ENCODE results near the gene CTAGE8.
"Not testable (repeated sequence)": the region's sequence is repeated elsewhere in the genome, so short reads cannot be mapped to it uniquely, and the experiment has no call there.

The CTAGE8 gene, protein sequence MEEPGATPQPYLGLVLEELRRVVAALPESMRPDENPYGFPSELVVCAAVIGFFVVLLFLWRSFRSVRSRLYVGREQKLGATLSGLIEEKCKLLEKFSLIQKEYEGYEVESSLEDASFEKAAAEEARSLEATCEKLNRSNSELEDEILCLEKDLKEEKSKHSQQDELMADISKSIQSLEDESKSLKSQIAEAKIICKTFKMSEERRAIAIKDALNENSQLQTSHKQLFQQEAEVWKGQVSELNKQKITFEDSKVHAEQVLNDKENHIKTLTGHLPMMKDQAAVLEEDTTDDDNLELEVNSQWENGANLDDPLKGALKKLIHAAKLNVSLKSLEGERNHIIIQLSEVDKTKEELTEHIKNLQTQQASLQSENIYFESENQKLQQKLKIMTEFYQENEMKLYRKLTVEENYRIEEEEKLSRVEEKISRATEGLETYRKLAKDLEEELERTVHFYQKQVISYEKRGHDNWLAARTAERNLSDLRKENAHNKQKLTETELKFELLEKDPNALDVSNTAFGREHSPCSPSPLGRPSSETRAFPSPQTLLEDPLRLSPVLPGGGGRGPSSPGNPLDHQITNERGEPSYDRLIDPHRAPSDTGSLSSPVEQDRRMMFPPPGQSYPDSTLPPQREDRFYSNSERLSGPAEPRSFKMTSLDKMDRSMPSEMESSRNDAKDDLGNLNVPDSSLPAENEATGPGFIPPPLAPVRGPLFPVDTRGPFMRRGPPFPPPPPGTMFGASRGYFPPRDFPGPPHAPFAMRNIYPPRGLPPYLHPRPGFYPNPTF

DNA sequence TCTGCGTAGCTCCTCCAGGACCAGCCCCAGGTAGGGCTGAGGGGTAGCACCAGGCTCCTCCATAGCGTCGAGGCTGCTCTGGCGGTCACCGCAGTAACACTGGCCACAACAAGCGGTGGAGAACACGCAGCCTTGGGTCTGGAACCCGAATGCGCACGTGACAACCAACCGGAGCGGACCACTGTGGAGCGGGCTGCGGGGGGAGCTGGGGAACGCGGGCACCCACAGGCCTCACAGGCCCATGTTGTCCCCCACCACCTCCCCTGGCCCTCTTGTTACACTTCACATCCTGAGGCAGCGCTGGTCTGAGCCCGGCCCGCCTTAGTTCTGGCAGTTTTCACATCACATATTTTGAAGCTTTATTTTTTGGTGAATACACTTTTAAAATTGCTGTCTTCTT is at the start of gene CTAGE8:
Gene CTAGE8, minus strand, starts transcription at position 101 of the 400 bp plus-strand sequence. Its CDS starts 38 bp downstream, at position 63.
- not testable (repeated sequence) for DNase-seq

- DNase-seq, result not testable (repeated sequence)
These were observed 48.4 kb upstream of the CTAGE8 start for GRCh38 chr7:144317537-144317936.

GRCh38 chr7:144311872-144312469 is 42.9 kb upstream of the CTAGE8 start, which contains the start of gene OR2A1:
TSS of gene OR2A1 (plus strand) at chr7:144312419. CDS start at chr7:144318125, 5,706 bp downstream.
- not testable (repeated sequence) for DNase-seq

GRCh38 chr7:144311218-144311617 is 42.1 kb upstream of the CTAGE8 start:
- DNase-seq, result not testable (repeated sequence)

DNA sequence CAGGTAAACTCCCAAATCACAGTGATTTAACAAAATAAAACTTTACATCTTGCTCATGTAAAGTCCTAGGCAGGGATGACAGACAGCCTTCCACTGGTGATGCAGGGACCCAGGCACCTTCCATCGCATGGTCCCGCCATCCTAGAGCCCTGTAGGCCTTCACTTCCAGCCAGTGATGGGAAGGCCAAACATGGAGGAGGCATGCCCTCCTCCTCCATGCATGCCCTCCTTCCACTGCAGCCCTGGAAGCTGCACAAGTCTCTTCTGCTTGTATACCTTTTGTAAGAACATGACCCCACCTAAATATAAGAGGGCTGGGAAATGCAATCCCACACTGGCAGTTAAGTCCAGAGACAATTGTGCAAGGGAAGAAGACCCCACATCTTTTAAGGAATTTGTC is 40.6 kb upstream of the CTAGE8 start:
- not testable (repeated sequence) for DNase-seq

GRCh38 chr7:144305156-144305555 is 36.1 kb upstream of the CTAGE8 start:
- DNase-seq, result not testable (repeated sequence)

DNA sequence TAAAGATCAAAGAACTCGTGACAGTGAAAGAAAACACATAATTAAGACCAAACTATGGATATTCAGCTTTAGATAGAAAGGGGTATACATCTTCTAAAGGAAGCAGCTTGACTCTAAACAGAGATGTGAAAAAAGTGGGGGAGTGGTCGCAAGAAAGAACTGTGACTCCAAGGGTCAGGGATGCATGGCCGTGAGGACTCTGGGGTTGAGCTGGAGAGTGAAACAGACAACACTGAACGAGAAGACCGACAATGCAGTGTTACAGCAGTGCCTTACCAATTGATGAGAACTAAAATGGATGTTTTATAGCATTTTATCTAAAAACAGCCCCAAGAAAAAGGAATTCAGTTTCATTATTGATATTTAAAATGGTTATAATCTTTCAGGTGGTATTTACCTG is 34.5 kb upstream of the CTAGE8 start:
- not testable (repeated sequence) for DNase-seq

DNA sequence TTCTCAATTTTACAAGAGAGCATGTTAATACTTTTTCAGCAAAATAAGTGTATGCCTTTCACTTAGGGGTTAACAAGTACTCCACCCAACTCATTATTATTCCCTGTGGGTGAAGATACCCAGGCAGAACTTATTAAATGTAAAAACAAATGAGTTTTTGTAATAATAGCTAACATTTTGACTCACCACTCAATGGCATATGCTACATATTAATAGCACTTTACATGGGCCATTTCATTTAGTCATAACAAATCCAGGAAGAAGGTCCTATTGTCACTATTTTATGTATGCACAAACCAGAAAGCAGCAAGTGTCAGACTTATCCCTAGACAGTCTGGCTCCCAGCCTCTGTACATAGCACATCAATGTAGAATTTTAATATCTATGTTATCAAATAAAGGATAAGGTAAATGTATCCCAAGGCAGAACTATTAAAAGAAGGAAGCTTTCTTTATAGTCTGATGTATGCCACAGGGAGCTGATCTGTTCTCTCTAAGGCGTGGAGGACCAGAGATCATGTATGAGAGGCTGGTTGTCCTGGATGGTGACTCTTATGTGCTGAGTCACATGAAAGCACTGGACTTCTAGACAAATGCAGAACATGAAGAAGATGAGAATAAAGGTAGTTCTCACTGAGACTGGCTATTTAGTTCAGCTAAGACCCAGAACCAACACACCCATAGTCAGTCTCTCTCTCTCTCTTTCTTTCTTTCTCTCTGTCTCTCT is 33.7 kb upstream of the CTAGE8 start:
- DNase-seq, result not testable (repeated sequence)

DNA sequence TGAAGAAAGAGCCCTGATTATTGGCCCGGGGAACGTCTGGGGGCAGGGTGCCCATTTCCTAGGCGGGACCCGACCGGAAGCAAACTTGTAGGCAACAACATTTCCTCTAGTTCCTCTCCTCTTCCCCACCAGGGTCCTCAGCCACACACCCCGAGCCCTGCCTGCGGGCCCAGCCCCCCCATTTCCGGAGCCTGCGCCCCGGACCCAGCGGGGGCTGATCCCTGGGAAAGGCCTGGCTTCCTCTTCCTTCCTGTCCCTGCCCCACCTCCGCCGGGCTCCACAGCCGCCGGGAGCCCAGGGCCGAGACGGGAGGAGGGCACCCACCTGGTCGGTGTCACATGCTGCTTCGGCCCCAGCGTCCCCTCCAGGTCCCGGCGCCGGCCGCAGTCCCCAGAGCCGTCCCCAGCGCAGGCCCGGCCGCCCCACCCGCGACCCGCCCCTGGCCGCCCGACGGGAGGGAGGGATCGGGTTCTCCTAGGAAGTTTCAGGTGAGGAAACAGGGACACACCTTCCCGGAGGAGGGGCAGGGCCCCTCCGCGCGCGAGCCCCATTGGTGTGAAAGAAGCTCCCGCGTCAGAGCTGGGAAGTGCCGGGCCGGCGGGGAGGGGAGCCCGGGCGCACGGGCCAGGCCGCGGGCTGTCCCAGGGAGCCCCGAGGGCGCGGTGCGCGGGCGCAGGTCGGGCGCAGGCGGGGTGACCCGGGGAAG is 24.9 kb upstream of the CTAGE8 start:
- DNase-seq, result not testable (repeated sequence)

DNA sequence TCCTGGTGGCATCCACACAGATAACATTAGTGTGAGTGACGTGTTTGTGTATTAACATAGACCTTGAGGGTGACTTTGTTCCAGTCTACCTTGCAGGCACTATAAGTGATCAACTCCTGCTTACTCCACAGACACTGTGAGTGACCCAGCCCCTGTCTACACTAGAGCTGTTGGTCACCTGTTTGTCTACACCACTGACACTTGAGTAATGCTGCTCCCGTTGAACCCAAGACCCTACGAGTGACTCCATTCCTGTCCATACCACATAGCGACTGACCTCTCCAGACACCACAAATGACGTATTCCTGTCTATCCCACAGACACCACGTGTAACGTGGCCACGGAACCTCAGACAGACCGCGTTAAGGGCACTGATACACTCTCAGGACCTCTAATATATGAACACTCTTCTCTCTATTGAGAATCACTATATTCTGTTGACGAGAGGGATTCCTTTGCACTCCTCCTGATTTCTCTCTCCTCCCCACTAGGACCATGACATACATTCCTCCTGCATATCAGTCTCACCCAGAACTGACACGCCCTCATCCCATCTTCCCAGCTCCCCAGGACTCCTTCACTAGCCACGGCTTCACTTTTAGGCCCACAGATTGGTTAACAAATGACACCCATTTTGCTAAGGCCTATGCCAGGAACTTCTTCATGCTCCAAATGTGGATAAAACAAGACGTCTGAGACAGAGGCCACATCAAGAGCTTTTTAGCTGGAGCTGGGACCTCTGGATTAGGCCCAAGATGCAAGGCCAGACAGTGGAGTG is 23.5 kb upstream of the CTAGE8 start:
- DNase-seq, result not testable (repeated sequence)

GRCh38 chr7:144291607-144292006 is 22.5 kb upstream of the CTAGE8 start:
- DNase-seq, result not testable (repeated sequence)

- DNase-seq, result not testable (repeated sequence)
These were observed 18.2 kb upstream of the CTAGE8 start for GRCh38 chr7:144287171-144287784.

- not testable (repeated sequence) for DNase-seq
These were observed 14.6 kb upstream of the CTAGE8 start for GRCh38 chr7:144283716-144284115.

- not testable (repeated sequence) for DNase-seq
These were observed 13.4 kb upstream of the CTAGE8 start for GRCh38 chr7:144282490-144282889.

DNA sequence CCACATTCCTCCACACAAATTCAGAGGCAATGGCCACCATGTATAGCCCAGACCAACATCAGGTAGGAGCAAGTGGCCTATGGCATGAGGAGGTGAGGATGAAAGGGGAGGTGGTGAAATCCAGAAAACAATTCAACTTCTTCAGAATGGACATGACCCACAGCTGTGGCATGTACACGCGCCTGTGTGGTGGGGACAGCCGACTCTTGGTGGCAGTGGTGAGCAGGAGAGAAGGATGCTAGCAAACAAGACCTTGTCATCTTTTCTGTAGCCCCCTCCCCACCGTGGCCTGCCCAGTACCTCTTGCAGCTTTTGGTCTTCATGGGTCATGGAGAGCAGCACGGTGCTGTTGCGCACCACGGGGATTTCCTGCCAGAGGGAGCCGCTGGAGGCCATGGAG is 12.9 kb upstream of the CTAGE8 start:
- not testable (repeated sequence) for DNase-seq

GRCh38 chr7:144280010-144280409 is 10.9 kb upstream of the CTAGE8 start:
- not testable (repeated sequence) for DNase-seq

DNA sequence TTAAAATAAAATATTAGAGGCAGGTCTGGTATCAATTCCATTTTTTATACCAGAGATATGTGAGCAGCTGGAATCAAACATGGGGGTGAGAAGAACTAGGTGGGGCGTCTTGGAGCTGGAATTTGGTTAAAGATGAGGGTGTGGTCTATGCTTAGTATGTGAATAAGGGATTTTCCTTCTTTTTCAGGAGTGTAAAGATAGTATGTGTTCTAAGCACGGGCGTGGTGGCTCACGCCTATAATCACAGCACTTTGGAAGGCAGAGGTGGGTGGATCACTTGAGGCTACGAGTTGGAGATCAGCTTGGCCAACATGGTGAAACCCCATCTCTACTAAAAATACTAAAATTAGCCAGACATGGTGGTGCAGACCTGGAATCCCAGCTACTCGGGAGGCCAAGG is 6.2 kb upstream of the CTAGE8 start:
- DNase-seq, result not testable (repeated sequence)

- peak in 1 of 2 donors; percentile 1 for DNase-seq
These were observed 4.4 kb downstream of the CTAGE8 start, which contains the start of gene OR2A7 for GRCh38 chr7:144264692-144265091. TSS of gene OR2A7 (minus strand) at chr7:144264792. CDS start at chr7:144259628, 5,164 bp downstream.

DNA sequence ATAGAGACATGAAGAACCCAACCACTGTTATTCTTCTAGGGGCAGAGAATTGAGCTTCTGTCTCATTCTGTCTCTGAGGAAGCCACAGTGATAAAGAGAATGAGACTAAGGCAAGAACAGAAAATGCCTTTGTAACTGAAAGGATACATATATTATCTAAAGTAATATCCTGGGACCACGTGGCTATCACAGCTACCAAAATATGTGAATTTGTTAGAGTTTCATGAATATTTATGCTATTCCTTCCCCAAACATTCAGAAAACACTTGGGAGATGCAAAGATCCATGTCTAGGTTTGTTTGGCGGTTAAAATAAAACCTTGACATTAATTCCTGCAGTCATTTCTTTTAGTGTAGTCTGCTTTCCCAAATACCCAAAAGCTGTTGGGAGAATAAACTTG is 7.0 kb downstream of the CTAGE8 start:
- DNase-seq, result not testable (repeated sequence)

DNA sequence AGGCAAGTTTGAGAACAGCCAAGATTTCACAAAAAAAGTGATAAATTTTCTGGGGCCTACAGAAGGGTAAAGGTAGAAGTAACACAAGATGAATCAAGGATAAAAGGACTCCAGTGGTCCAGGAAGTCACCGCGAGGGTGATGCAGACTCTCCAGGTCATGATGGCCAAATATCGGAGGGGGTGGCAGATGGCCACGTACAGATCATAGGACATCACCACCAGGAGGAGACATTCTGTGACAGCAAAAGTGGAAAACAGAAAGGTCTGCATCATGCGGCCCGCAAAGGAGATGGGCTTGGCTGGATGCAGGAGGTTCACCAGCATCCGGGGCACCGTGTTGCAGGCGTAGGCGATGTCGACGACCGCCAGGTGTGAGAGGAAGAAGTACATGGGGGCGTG is 10.0 kb downstream of the CTAGE8 start:
- DNase-seq, result not testable (repeated sequence)
